Medulla oblongata (tissue), 1 donor: ENCODE results near the gene ZGPAT.

Experiments used
- DNase-seq: peaks from one replicate; pipeline ENCODE4 v3.0.0-alpha.2; 2015; ENCODE audit errors: extremely low spot score

The ZGPAT gene

GRCh38 chr20:63744574-63745423 is 37.0 kb downstream of the ZGPAT start:
- no peak for DNase-seq

- no peak for DNase-seq
Observed at GRCh38 chr20:63745424-63745805, 37.6 kb downstream of the ZGPAT start.

DNA sequence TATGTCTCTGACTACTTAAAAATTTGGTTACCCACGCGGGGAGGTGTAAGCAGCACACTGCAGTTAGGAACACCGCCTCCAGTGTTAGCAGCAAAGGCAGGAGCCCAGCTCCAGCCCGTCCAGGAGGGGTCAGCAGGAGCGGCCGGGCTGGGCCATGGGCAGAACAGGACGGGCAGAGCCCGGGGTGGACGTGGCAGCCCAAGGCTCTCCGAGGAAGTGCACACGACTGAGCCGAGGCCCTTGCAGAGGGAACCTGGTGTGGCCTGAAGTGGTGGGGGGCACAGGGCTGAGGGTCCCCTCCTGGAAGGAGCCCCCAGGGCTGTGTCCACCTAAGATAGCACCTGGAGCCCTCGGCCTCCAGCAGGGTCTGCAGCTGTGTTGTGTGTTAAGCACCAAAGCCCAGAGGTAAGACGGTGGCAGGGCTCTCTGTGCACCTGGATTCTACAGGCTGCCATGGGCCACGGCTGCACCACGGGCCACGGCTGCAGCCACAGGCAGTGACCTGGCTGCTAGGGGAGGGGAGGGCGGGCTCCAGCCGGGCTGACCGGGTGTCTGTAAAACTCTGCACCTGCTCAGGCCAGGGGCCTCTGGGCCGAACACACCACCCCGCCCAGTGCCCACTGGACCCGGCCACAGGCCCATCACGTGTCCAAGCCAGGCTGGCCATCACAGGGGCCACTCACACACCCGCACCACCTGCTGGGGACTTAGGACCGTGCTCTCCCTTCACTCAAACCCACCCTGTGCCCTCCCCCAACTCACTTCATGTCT is 38.3 kb downstream of the ZGPAT start:
- no peak for DNase-seq

- no peak for DNase-seq
Observed at GRCh38 chr20:63746751-63747315, 39.0 kb downstream of the ZGPAT start.

DNA sequence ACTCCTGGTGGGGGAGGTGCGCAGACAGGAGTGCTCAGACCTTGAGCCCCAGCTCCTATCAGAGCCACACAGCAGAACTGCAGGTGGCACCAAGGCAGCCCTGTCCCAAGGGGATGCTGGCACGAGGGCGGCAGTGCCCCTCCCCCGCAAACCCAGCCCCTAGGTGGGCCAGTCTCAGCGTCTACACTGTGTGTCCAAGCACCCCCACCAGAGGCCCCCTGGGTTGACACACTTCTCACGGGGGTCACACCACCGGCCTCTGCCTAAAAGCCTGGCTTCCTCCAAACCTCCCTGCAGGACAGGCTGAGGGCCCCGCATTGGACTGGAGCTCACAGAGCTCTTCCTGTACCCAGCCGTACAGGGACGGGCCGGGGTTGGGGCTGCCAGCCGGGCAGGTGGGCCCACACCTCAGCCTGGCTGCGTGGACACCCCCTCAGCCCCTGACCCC is 39.8 kb downstream of the ZGPAT start:
- DNase-seq = no peak

DNA sequence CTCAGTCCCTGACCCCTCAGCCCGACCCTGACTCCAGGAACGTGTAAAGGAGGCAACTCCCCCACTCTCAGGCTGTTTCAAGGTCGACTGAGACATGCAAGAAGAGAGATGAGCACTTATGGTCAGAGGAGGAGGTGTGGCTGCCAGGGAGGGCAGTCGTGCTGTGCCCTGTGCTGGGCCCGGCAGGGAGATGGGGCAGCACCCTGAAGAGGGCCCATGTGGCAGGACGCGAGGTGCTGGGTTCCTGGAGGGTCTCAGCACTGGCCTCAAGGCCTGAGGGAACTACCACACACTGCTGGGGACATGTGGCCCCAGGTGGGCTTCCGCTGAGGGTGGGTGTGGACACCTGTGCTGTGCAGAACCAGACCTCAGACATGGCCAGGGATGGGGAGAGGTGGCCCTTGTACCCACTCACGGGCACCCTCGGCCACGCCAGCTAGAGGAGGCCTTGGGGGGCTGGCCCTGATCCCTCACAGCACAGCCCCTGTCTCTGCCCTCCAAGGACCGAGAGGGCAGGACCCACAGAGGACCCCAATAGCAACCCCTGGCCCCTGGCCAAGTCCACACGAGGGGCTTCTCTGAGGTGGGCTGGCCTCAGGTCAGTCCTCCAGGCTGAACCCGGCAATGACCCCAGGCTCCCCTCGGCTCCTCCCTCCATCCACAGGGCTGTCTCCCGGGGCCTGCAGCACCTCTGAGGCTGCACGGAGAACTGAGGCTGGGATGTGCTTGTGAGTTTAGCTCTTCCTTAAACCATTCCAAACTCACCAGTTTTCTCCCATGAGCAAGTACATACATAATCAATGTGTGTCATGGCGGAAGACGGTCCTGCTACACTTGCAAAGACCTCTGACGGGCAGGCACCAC is 40.5 kb downstream of the ZGPAT start:
- DNase-seq = no peak

GRCh38 chr20:63748934-63749270 is 41.1 kb downstream of the ZGPAT start:
- DNase-seq = no peak

DNA sequence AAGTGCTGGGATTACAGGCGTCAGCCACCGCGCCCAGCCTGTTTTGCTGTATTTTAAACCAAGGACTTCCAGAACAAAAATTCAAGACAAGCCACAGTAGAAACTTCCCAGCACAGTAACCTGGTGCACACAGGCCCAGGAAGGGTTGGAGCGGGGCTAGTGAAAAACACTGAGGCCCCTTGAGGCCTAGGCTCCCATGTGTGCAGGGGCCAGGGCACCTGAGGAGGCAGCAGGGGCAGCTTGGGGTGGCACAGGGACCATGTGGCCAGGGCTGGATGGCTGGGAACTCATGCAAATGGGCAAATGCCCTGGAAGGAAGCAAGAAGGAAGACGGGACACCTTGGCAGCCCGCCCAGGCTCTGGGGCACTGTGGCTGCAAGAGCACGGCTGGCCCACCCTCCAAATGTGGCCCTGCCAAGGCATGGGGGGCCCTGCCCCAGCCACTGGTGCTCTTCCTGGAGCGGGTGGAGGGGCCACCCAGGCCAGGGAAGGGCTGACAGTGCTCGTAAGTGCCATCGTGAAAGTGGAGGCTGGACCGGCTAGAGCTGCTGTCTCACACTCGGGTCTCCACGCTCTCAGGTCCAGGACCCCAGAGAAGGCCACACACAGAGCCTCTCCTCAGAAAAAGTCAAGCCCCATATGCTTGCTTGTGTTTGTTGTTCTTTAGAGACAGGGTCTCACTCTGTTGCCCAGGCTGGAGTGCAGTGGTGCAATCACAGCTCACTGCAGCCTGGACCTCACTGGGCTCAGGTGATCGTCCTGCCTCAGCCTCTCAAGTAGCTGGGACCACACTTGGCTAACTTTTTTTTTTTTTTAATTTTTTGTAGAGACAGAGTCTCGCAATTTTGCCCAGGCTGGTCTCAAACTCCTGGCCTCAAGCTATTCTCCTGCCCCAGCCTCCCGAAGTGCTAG is 42.0 kb downstream of the ZGPAT start:
- DNase-seq = peak; percentile 31

DNA sequence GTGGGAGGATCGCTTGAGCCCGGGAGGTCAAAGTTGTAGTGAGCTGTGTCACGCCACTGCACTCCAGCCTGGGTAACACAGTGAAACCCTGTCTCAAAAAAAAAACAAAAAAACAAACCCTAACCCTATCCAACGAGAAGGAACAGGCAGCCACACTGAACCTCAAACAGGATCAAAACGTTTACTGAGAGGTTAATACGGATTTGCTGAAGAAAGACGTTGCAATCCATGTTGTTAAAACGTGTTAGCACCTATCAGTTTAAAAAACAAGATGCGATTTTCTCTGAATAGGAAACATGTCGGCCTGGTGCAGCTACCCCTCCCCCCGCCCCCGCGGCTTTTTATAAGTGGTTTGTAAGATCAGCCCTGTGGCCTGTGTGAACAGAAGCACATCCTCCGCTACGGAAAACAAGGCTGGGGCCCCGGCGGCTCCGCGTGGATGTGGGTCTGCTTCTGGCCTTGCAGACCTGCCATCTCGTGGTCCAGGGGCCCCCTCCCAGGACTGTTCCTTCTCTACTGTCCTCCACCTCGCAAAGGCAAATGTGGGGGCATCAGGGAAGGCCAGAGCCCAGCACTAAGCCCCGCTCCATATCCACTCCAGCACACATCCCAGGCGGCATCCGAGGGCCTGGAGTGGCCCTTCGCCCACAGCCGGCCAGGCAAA is 43.1 kb downstream of the ZGPAT start:
- no peak for DNase-seq

DNA sequence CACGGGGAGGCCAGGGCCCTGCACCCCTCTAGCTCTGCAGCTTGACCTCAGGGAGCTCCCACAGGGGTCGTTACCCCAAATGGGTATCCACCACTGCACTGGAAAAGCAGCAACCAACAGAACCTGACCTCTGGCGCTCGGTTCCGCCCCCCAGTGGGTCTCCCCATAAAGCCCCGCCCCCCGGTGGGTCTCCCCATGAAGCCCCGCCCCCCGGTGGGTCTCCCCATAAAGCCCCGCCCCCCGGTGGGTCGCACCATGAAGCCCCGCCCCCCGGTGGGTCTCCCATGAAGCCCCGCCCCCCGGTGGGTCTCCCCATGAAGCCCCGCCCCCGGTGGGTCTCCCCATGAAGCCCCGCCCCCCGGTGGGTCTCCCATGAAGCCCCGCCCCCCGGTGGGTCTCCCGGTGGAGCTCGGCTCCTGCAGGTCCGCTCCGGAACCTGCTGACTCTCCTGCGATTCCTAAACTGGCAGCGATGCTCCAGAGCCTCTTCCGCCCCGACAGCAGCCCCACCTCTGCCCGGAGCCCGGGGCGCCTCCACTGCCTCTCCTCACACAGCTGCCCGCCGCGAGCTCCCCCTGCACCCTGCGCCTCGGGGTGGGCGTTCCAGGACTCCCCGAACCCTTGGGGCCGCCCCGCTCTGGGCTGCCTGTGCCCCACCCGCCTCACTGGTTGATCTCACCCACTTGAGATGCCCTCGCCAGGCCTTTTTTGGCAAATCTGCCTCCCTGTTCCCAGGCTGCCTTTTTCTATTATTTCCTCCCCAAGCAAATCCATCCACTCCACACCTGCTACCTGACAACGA is 43.8 kb downstream of the ZGPAT start:
- no peak for DNase-seq

- DNase-seq = no peak
Observed at GRCh38 chr20:63752411-63753101, 44.7 kb downstream of the ZGPAT start.

DNA sequence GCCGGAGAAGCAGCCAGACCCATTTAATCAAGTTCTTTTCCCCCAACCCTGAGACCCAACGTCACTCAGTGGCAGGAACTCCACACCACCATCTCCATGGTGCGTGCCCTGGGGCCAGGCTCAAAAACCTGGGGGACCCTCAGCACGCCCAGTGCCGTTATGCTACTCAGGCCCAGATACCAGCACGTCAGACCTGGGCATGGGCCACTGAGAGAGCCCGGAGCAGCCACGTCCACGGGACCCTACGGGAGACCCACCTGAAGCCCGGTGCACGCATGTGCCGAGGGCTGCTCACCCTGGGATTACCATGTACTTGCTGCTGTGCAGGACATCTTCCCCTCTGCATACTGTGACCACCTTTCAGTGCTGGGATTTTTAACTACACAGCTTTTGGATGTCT is 45.5 kb downstream of the ZGPAT start:
- DNase-seq = no peak

- DNase-seq = no peak
Observed at GRCh38 chr20:63754008-63754407, 46.2 kb downstream of the ZGPAT start.

DNA sequence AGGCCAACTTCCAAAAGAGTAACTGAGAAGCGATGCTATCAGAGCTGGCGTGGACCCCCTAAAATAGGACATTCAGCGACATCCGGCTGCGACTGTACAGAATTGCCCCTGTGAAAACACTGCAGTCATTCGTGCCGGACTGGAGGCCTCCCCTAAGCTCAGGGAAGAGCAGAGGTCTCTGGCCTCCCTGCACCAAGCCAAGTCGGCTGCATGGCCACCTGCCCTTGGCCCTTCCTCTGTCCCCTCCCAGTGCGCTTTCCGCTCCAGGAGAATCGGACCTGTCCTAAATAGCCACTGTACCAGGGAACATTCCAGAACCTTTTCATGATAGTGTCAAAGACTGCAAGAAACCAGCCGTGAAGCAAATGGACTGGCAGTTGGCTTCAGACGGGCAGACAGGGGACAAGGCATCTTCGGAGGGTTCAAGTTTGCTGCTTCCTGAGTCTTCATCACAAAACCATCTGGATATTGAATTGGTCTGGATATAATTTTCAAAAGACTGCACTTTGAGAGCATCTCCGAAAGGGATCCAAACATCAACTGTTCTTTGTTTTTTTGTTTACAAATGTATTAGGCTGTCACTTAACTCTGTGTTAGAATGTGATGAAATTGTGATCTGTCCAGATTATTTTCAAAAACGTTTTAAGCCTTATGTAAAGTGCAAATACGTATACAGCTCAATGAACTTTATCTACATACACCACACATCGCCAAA is 48.3 kb downstream of the ZGPAT start:
- DNase-seq = no peak

GRCh38 chr20:63756648-63756991 is 48.8 kb downstream of the ZGPAT start:
- no peak for DNase-seq

DNA sequence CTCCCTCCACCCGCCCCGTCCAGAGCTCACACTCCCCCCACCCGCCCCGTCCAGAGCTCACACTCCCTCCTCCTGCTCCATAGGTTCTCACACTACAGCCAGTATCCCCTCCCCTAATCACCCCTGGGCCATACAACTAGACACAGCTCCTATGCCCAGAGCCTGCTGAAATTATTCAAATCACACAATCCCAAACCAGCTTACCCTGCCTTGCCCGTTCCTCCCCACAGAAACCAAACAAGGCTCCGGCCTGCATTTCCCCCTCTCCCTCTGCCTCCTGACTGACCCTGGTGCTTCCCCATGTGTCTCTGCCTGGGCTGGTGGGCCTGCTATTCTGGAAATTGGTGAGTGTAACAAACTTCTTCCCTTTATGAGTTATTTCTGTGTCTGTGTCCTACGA is 50.3 kb downstream of the ZGPAT start:
- DNase-seq = no peak

DNA sequence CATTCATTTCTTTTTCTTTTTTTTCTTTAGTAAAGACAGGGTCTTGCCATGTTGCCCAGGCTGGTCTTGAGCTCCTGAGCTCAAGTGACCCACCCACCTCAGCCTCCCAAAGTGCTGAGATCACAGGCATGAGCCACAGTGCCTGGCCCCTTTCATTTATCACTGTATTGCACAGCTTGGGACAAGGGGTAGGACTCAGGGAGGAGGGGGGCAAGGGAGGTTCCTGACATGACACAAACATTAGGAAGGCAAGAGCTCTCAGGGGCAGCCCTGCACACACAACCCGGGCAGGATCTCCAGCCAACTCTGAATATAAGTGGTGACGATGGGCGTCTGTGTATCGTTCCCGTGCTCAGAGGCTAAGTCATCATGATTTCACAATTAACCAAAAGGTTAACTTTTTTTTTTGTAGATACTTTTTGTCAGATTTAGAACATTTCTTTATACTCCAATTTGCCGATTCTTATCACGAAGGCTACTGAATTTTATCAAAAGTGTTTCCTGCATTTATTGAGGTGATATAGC is 51.6 kb downstream of the ZGPAT start:
- no peak for DNase-seq
